Osteoblast (primary cell): Measurements from ENCODE around the gene CROCC. TPM values are rescaled to one million over a fixed set of nuclear protein-coding genes. Genes with fewer than 3 reads are reported as not detected.
"Not testable (repeated sequence)": the region's sequence is repeated elsewhere in the genome, so short reads cannot be mapped to it uniquely, and the experiment has no call there.

Experiments used
- DNase-seq: peaks from one replicate; pipeline ENCODE4 v3.0.0; 2011; ENCODE audit warnings: low spot score, mixed read lengths; ENCODE audit not compliant: insufficient read length; ENCODE audit errors: missing footprints
- H2AFZ ChIP-seq: 2 replicates; pipeline ENCODE4 v1.6.0; 2011; ENCODE audit warnings: mild to moderate bottlenecking, low read length
- H3K27ac ChIP-seq: 2 replicates; pipeline ENCODE4 v1.5.1; 2011; ENCODE audit warnings: mild to moderate bottlenecking, low read depth, low read length, moderate library complexity
- H3K27me3 ChIP-seq: 2 replicates; pipeline ENCODE4 v1.6.0; 2012; ENCODE audit warnings: mild to moderate bottlenecking, control low read depth, inconsistent platforms, low read length, moderate library complexity; ENCODE audit not compliant: insufficient read depth
- H3K36me3 ChIP-seq: 2 replicates; pipeline ENCODE4 v1.5.1; 2011; ENCODE audit warnings: mild to moderate bottlenecking, low read length, control low read depth, moderate library complexity; ENCODE audit not compliant: insufficient read depth
- H3K4me1 ChIP-seq: 2 replicates; pipeline ENCODE4 v1.5.1; 2011; ENCODE audit warnings: mild to moderate bottlenecking, low read length, control low read depth, moderate library complexity; ENCODE audit not compliant: insufficient read depth
- H3K4me2 ChIP-seq: 2 replicates; pipeline ENCODE4 v1.6.0; 2011; ENCODE audit warnings: mild to moderate bottlenecking, low read length; ENCODE audit not compliant: insufficient read depth
- H3K4me3 ChIP-seq: fragments of 200-600 bp; sonication (generic); 3 replicates; pipeline ENCODE4 v1.5.1; 2012; ENCODE audit warnings: mild to moderate bottlenecking, low read length, inconsistent platforms; ENCODE audit not compliant: insufficient read depth
- H3K79me2 ChIP-seq: 2 replicates; pipeline ENCODE4 v1.6.0; 2012; ENCODE audit warnings: mild to moderate bottlenecking, low read length, control low read depth, inconsistent platforms; ENCODE audit not compliant: insufficient read depth
- H3K9me3 ChIP-seq: 2 replicates; pipeline ENCODE4 v1.5.1; 2011; ENCODE audit warnings: low read depth, low read length, control low read depth
- H4K20me1 ChIP-seq: 2 replicates; pipeline ENCODE4 v1.6.0; 2012; ENCODE audit warnings: mild to moderate bottlenecking, low read length, control low read depth; ENCODE audit not compliant: insufficient read depth
- CTCF ChIP-seq: IDR thresholded peaks from 2 replicates; pipeline ENCODE4 v1.5.1; 2011; ENCODE audit warnings: mild to moderate bottlenecking, low read depth, low read length, moderate library complexity; ENCODE audit errors: extremely low read depth
- total RNA-seq: library from RNA; depleted of rRNA; stranded (reverse); fragments of >200 nt; gene quantifications from 2 replicates; pipeline ENCODE4 v1.2.3, GENCODE V29; 2012

Gene CROCC
- total RNA-seq, 1 donor: 20.3 TPM

- Histone ChIP-seq H3K79me2 (no peaks in the 10 kb centered on the region), H4K20me1 (no peaks in the 10 kb centered on the region), H3K27ac (peak overlapping the region; percentile 28), H3K36me3 (no peaks in the 10 kb centered on the region), H2AFZ (peak overlapping the region; percentile 100), H3K27me3 (no peaks in the 10 kb centered on the region), H3K4me3 (peak overlapping the region; percentile 86), H3K4me2 (peak overlapping the region; percentile 92), H3K4me1 (peaks cover 4% of the 10 kb centered on the region), H3K9me3 (no peaks in the 10 kb centered on the region)
- TF ChIP-seq CTCF: no peak
- DNase-seq: peak; percentile 100
These were observed 7.7 kb upstream of the CROCC start for GRCh38 chr1:16913833-16914662.

- peak overlapping the region; percentile 86 for H3K4me3 ChIP-seq
- H3K4me2 ChIP-seq: peak overlapping the region; percentile 79
- not testable (repeated sequence) for H3K79me2 ChIP-seq
These were observed 6.7 kb upstream of the CROCC start for GRCh38 chr1:16914928-16915626.

GRCh38 chr1:16915627-16915973 lies 6.1 kb upstream of the CROCC start:
- peak; percentile 71 for DNase-seq
- Histone ChIP-seq H3K27me3 (no peaks in the 10 kb centered on the region), H4K20me1 (no peaks in the 10 kb centered on the region), H3K4me1 (peaks cover 4% of the 10 kb centered on the region), H3K4me2 (no peak overlapping the region), H3K27ac (no peak overlapping the region), H3K36me3 (no peaks in the 10 kb centered on the region), H3K4me3 (no peak overlapping the region), H3K79me2 (no peaks in the 10 kb centered on the region), H3K9me3 (no peaks in the 10 kb centered on the region), H2AFZ (no peak overlapping the region)
- TF ChIP-seq CTCF: peak; percentile 13

More at GRCh38 chr1:16914928-16915626, 6.7 kb upstream of the CROCC start:
- H3K4me1 ChIP-seq, H3K27ac ChIP-seq, H3K36me3 ChIP-seq, H2AFZ ChIP-seq, H3K27me3 ChIP-seq, H4K20me1 ChIP-seq, H3K9me3 ChIP-seq: not testable (repeated sequence)
- peak; percentile 88 for DNase-seq

- not testable (repeated sequence) for H3K4me3 ChIP-seq, H3K79me2 ChIP-seq, H2AFZ ChIP-seq, H3K4me1 ChIP-seq, H4K20me1 ChIP-seq, H3K27ac ChIP-seq, H3K4me2 ChIP-seq, H3K27me3 ChIP-seq, H3K36me3 ChIP-seq, H3K9me3 ChIP-seq
- DNase-seq: peak; percentile 15
These were observed 5.5 kb upstream of the CROCC start for GRCh38 chr1:16916036-16916880.
